ENCODE measurements around the gene MAGI3. TPM values are rescaled to one million over a fixed set of nuclear protein-coding genes. Genes with fewer than 3 reads are reported as not detected.
"Not testable (repeated sequence)": the region's sequence is repeated elsewhere in the genome, so short reads cannot be mapped to it uniquely, and the experiment has no call there.

MAGI3 gene
- total RNA-seq, 1 donor from 2014 or later = 1.0 TPM

DNA sequence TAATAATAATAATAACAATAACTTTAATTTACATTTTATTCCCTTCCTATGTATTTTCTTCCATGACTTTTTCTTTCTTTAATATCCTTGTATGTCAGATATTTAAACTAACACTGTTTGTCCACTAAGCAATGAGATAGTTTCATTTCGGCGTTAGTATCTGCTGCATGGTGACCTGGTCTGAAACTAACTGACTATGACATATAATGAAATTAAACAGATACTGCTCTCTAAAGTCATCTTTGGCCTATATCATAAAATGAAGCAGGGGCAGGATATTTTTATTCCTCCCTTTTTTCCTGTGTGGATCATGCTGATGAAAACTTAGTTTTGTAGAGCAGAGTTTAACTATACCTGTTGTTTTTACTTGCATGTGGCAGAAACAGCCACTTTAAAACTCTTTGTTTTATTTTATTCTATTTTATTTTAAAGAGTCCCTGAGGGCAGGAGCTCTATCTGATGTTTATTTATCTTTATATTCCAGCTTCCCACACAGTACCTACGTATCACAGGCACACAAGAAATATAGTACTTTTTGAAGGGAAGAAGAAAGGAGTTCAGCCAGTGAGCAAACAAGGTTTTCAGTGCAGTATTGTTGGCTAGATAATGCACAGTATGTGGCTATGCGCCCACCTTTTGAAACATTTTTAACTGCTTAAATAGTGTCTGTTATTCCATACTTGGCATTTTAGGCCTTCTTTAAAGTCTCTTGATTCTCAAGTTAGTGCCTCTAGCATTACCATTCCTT, 203.4 kb downstream of the MAGI3 start:
- intact Hi-C loops (cut with micrococcal nuclease) = no loop called here
- DNase-seq (no peak), ATAC-seq (ENCODE audit: low read depth) (no peak)
- Mint-ChIP-seq H3K9me3 (peaks cover 14% of the 10 kb centered on the region), H3K36me3 (ENCODE audit: low read depth) (no peaks in the 10 kb centered on the region), H3K27ac (no peak overlapping the region), H3K4me1 (no peaks in the 10 kb centered on the region), H3K4me3 (no peak overlapping the region), H3K27me3 (no peaks in the 10 kb centered on the region)
- POLR2A ChIA-PET = no interaction called here
- TF ChIP-seq, protein P1, sequence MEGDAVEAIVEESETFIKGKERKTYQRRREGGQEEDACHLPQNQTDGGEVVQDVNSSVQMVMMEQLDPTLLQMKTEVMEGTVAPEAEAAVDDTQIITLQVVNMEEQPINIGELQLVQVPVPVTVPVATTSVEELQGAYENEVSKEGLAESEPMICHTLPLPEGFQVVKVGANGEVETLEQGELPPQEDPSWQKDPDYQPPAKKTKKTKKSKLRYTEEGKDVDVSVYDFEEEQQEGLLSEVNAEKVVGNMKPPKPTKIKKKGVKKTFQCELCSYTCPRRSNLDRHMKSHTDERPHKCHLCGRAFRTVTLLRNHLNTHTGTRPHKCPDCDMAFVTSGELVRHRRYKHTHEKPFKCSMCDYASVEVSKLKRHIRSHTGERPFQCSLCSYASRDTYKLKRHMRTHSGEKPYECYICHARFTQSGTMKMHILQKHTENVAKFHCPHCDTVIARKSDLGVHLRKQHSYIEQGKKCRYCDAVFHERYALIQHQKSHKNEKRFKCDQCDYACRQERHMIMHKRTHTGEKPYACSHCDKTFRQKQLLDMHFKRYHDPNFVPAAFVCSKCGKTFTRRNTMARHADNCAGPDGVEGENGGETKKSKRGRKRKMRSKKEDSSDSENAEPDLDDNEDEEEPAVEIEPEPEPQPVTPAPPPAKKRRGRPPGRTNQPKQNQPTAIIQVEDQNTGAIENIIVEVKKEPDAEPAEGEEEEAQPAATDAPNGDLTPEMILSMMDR (IDR thresholded peaks at IDR 0.05) = no peak
- CTCF ChIA-PET = no interaction called here

GRCh38 chr1:113604466-113604865, 214.2 kb downstream of the MAGI3 start:
- ATAC-seq (ENCODE audit: low read depth); H3K27ac Mint-ChIP-seq; H3K4me3 Mint-ChIP-seq; POLR2A ChIA-PET; H3K4me1 Mint-ChIP-seq; DNase-seq; H3K9me3 Mint-ChIP-seq; CTCF ChIA-PET; H3K36me3 Mint-ChIP-seq (ENCODE audit: low read depth); H3K27me3 Mint-ChIP-seq; intact Hi-C loops (cut with micrococcal nuclease): not testable (repeated sequence)

DNA sequence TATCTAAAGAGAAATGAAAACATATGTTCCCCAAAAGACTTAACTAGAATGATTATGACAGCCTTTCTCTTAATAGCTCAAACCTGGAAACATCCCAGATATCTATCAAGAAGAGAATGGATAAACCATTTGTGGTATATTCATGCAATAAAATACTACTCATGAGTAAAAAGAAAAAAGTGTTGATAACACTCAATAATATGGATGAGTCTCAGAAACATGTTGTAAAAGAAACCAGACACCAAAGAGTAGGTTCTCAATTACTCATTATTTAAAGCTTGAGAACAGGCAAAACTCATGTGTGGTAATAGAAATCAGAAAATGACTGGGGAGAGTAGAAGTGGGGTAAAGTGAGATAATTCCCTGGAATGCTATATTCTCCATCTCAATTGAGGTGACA, 214.8 kb downstream of the MAGI3 start:
- ChIA-PET POLR2A (interaction anchor here (0.5 kb wide), 1 partner anchor 202 kb away, joined by 4 read pairs; no protein-coding TSS in a partner anchor), CTCF (no interaction called here)
- no peaks in the 10 kb centered on the region for H3K27me3 Mint-ChIP-seq
- H3K9me3 Mint-ChIP-seq = peaks cover 8% of the 10 kb centered on the region
- H3K36me3 Mint-ChIP-seq (ENCODE audit: low read depth) = no peaks in the 10 kb centered on the region
- H3K4me3 Mint-ChIP-seq = no peak overlapping the region
- intact Hi-C loops (cut with micrococcal nuclease) = no loop called here
- no peak for DNase-seq
- TF ChIP-seq, protein P1 (IDR thresholded peaks at IDR 0.05) = no peak
- no peaks in the 10 kb centered on the region for H3K4me1 Mint-ChIP-seq
- ATAC-seq (ENCODE audit: low read depth) = no peak
- no peak overlapping the region for H3K27ac Mint-ChIP-seq

GRCh38 chr1:113608399-113608798, 218.1 kb downstream of the MAGI3 start:
- intact Hi-C loops (cut with micrococcal nuclease) = no loop called here
- no peak for DNase-seq
- H3K4me3 Mint-ChIP-seq = no peak overlapping the region
- H3K9me3 Mint-ChIP-seq = peaks cover 5% of the 10 kb centered on the region
- no peaks in the 10 kb centered on the region for H3K4me1 Mint-ChIP-seq
- ChIA-PET POLR2A (no interaction called here), CTCF (no interaction called here)
- H3K36me3 Mint-ChIP-seq (ENCODE audit: low read depth) = no peaks in the 10 kb centered on the region
- TF ChIP-seq, protein P1 (IDR thresholded peaks at IDR 0.05) = no peak
- no peak for ATAC-seq (ENCODE audit: low read depth)
- H3K27me3 Mint-ChIP-seq = peaks cover 1% of the 10 kb centered on the region
- H3K27ac Mint-ChIP-seq = no peak overlapping the region

DNA sequence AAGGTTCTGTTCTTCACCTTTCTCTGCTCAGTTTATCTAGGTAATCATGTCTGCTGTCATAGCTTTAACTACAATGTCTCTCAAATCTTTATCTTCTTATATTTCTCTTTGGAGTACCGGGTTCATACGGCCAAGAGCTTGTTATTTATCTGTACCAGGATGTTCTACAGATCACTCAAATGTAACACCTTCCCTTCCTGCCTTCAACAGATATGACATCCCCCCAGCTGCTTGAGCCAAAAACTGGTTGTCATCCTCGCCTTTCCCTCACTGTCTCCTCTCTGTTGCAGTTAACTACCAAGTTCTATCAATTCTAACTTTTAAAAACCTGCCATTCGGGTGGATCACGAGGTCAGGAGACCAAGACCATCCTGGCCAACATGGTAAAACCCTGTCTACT, 220.1 kb downstream of the MAGI3 start:
- Mint-ChIP-seq H3K4me3 (no peak overlapping the region), H3K4me1 (no peaks in the 10 kb centered on the region)

More for the DNA sequence above, 220.1 kb downstream of the MAGI3 start:
- DNase-seq (no peak), ATAC-seq (ENCODE audit: low read depth) (no peak)
- ChIA-PET POLR2A (no interaction called here), CTCF (no interaction called here)
- Mint-ChIP-seq H3K27me3 (peaks cover 1% of the 10 kb centered on the region), H3K27ac (no peak overlapping the region), H3K36me3 (ENCODE audit: low read depth) (no peaks in the 10 kb centered on the region), H3K9me3 (no peaks in the 10 kb centered on the region)
- intact Hi-C loops (cut with micrococcal nuclease) = no loop called here
- TF ChIP-seq, protein P1 (IDR thresholded peaks at IDR 0.05) = no peak
